Measurements from ENCODE around the gene CHST3.

DNA sequence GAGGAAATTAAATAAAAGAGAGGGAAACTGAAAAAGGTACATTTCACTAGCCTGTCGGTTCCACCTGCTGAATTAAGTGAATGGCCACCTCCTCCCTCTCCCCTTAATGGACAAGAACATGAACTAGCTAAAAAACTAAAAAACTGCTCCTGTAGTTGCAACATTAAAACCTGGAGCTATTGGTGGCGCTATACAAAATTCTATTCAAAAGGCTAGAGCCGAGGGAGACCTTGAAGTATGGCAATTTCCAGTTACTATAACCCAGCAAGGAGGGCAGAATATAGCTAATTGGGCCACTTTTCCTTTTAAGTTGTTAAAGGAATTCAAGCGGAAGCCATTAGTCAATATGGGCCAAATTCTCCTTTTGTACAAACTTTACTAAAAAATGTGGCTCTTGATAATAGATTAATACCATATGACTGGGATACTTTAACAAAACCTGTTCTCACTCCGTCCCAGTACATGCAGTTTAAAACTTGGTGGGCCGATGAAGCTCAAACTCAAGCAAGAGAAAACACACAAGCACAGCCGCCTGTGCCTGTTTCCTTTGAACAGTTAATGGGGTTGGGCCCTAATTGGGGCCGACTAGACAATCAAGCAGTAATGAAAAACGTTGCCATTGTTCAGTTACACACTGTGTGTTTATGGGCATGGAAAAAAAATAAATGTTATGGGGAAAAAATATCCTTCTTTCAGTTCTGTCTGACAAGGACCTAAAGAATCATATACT lies 6.5 kb upstream of the CHST3 start:
- no peak for TF ChIP-seq POLR2A (IDR thresholded peaks at IDR 0.05; ENCODE audit: extremely low read depth, insufficient read length)
- TF ChIP-seq, protein P1, sequence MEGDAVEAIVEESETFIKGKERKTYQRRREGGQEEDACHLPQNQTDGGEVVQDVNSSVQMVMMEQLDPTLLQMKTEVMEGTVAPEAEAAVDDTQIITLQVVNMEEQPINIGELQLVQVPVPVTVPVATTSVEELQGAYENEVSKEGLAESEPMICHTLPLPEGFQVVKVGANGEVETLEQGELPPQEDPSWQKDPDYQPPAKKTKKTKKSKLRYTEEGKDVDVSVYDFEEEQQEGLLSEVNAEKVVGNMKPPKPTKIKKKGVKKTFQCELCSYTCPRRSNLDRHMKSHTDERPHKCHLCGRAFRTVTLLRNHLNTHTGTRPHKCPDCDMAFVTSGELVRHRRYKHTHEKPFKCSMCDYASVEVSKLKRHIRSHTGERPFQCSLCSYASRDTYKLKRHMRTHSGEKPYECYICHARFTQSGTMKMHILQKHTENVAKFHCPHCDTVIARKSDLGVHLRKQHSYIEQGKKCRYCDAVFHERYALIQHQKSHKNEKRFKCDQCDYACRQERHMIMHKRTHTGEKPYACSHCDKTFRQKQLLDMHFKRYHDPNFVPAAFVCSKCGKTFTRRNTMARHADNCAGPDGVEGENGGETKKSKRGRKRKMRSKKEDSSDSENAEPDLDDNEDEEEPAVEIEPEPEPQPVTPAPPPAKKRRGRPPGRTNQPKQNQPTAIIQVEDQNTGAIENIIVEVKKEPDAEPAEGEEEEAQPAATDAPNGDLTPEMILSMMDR (IDR thresholded peaks at IDR 0.05; ENCODE audit: low read depth, low read length): no peak
- TF ChIP-seq, protein P2, sequence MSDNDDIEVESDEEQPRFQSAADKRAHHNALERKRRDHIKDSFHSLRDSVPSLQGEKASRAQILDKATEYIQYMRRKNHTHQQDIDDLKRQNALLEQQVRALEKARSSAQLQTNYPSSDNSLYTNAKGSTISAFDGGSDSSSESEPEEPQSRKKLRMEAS (IDR thresholded peaks at IDR 0.05; ENCODE audit: low read depth, low read length): no peak

Data from NB4 (cell line).